ENCODE measurements around the gene GPR17.
A peak's percentile ranks its signal among the peaks of the same experiment; 100 is the strongest.

Gene GPR17

DNA sequence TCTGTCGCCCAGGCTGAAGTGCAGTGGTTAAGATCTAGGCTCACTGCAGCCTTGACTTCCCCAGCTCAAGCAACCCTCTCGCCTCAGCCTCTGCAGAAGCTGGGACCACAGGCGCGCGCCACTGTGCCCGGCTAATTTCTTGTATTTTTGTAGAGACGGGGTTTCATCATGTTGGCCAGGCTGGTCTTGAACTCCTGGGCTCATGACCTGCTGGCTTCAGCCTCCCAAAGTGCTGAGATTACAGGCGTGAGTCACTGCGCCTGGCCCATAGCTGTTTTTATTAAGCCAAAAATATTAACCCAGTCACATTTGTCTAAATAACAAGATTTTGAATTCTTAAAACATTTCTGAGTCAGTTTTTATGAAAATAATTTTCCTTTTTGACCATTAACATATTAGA lies 49.0 kb downstream of the GPR17 start:
- DNase-seq (ENCODE audit: insufficient read length, low spot score) (no peak), FAIRE-seq (no peak)
- no peak for TF ChIP-seq POLR2A (IDR thresholded peaks at IDR 0.05; ENCODE audit: low read depth, low read length)

DNA sequence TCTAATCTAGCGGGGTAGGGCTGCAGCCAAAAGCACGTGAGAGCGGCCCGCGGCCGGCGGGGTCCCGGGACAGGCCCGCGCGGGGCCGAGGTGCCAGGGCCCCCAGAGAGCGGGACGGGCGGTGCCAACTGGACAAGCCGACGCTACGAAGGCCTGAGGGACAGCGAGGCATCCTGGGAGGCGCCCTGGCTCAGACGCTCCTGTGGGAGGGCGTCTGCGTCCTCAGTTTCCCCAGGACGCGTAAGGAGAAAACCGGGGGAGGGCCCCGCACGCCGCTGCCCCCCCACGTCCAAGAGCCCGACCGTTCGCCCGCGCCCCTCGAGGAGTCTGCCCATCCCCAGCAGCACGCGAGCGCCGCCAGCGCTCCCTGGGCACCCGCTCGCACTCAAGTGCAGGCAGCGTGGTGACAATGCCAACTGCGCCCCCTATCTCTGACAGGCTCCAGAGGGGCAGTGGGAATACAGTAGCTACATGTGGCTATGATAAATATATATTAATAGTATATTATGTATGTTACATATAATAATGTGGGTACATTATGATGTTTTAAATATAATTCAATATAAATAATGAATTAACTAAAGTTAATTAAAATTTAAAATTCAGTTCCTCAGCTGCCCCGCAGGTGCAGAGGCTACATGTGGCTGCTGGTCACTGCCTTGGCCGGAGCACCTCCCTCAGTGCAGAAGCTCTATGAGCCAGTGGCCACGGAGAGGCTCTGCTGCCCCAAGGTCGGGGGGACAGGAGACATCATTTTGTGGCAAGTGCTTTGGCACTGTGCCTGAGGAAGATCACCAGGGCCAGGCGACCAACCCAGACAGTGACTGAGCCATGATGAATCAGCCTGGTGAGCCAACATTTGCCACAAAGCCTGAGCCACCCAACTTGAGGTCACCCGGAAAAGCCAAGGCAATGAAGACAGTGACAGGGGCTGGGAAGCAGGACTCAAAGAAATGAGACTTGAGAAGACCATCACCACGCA lies 49.8 kb downstream of the GPR17 start:
- DNase-seq (ENCODE audit: insufficient read length, low spot score) = no peak
- no peak for FAIRE-seq
- TF ChIP-seq POLR2A (IDR thresholded peaks at IDR 0.05; ENCODE audit: low read depth, low read length) = no peak

- DNase-seq (ENCODE audit: insufficient read length, low spot score) (no peak), FAIRE-seq (no peak)
- TF ChIP-seq POLR2A (IDR thresholded peaks at IDR 0.05; ENCODE audit: low read depth, low read length) = no peak
Observed at GRCh38 chr2:127697482-127698180, 51.7 kb downstream of the GPR17 start.

- no peak for TF ChIP-seq POLR2A (IDR thresholded peaks at IDR 0.05; ENCODE audit: low read depth, low read length)
- no peak for DNase-seq (ENCODE audit: insufficient read length, low spot score)
- FAIRE-seq = no peak
Observed at GRCh38 chr2:127698553-127699355, 52.8 kb downstream of the GPR17 start.

DNA sequence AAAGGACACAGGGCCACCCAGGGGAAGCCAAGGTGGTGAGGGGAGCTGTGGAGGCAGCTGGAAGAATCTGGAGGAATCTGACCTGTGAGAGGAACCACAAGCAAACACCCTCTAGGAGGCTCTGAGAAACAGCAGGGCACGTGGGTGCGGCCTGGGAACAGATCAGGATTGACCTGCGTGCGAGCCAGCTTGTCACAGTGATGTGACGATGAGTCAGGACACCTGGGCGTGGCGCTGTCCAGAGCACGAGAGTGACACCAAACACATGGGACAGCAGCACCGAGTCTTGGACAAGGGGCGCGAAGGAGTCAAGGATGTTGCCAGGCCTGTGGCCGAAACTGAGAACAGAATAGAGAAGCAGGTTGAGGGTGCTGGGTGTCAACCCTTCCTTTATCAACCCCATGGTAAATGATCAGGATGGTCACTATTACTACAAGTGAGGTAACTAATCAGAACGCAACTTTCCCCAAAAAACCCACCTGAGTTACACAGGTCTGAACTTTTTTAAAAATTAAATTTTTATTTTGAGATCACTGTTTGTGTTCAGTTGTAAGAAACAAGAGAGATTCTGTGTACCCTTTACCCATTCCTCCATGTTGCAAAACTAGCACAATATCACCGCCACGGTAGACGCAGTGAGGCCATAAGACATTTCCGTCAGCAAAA lies 54.7 kb downstream of the GPR17 start:
- DNase-seq (ENCODE audit: insufficient read length, low spot score) (no peak), FAIRE-seq (no peak)
- TF ChIP-seq POLR2A (IDR thresholded peaks at IDR 0.05; ENCODE audit: low read depth, low read length) = no peak; the same call in 1 of the 2 replicates

GRCh38 chr2:127701193-127701650 lies 55.3 kb downstream of the GPR17 start, which contains the start of gene SFT2D3:
Gene SFT2D3 (plus strand): TSS chr2:127701497. CDS start chr2:127701529, 32 bp downstream.
- TF ChIP-seq POLR2A (IDR thresholded peaks at IDR 0.05; ENCODE audit: low read depth, low read length) = peak; percentile 93
- DNase-seq (ENCODE audit: insufficient read length, low spot score) = peak; percentile 98
- no peak for FAIRE-seq

DNA sequence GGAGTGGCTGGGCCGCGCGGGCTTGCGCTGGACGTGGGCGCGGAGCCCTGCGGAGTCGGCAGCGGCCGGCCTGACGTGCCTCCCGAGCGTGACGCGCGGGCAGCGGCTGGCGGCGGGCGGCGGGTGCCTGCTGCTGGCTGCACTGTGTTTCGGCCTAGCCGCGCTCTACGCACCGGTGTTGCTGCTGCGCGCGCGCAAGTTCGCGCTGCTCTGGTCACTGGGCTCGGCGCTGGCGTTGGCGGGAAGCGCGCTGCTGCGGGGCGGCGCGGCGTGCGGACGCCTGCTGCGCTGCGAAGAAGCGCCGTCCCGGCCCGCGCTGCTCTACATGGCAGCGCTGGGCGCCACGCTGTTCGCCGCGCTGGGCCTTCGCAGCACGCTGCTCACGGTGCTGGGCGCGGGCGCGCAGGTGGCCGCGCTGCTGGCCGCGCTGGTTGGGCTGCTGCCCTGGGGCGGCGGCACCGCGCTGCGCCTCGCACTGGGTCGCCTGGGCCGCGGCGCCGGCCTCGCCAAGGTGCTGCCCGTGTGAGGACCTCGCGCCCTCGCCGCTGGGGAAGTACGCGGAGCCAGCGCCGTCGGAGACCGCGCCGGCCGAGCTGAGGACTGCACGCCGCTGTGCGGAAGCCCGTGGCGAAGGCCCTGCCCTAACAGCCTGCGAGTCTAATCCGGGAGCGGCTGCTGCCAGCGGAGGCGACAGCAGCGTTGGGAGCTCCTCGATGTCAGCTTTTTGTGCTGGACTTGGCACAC lies 55.9 kb downstream of the GPR17 start:
- no peak; the same call in none of the 2 replicates for TF ChIP-seq POLR2A (IDR thresholded peaks at IDR 0.05; ENCODE audit: low read depth, low read length)
- DNase-seq (ENCODE audit: insufficient read length, low spot score) = peak; percentile 65
- FAIRE-seq = no peak

All from H54 (cell line).